GM12878 (cell line): ENCODE measurements around the gene SEPTIN10. TPM values are rescaled to one million over a fixed set of nuclear protein-coding genes. Genes with fewer than 3 reads are reported as not detected.

Experiments
- ATAC-seq: fragments of 200-7000 bp; cut with Tn5 transposase; 3 replicates; pipeline ENCODE4 v1.9.1; 2020; ENCODE audit warnings: mild to moderate bottlenecking, moderate library complexity
- BruUV-seq: library from RNA; stranded (reverse); fragments of 400-500 nt; replicated peaks from 2 replicates; lab custom pipeline; 2021; lab: Mats Ljungman, UMichigan
- CTCF ChIA-PET: fragments of 300-600 bp; sonication (Branson Sonifier 250); formaldehyde crosslinking; extraction: SDS; loops from one replicate; lab custom pipeline; 2021; ENCODE audit warnings: inconsistent platforms; lab: Yijun Ruan, JAX
- POLR2A ChIA-PET: fragments of 350-600 bp; formaldehyde crosslinking; extraction: SDS; loops from one replicate; lab custom pipeline; 2021; ENCODE audit warnings: inconsistent platforms; lab: Charles Lee
- RAD21 ChIA-PET: fragments of 300-600 bp; sonication (Branson Sonifier 250); formaldehyde crosslinking; loops from one replicate; lab custom pipeline; 2023; ENCODE audit warnings: antibody characterized with exemption; ENCODE audit not compliant: unreplicated experiment; lab: Charles Lee
- SMC1A ChIA-PET: fragments of 300-600 bp; sonication (Branson Sonifier 250); formaldehyde crosslinking; loops from one replicate; lab custom pipeline; 2023; ENCODE audit not compliant: unreplicated experiment, uncharacterized antibody; lab: Charles Lee
- DNase-seq: peaks from one replicate; pipeline ENCODE4 v3.0.0-alpha.2; 2011; ENCODE audit warnings: low read depth, low spot score
- FAIRE-seq: peaks from 3 replicates; lab custom pipeline; 2011; peaks lifted over from hg19 to GRCh38; lab: Jason Lieb, UNC
- H2AFZ ChIP-seq: 2 replicates; pipeline ENCODE4 v1.6.0; 2011; ENCODE audit warnings: low read depth, low read length, control low read depth; ENCODE audit not compliant: control insufficient read depth
- H3K27ac ChIP-seq: 2 replicates; pipeline ENCODE4 v1.5.1; 2011; ENCODE audit warnings: control low read depth; ENCODE audit not compliant: control insufficient read depth, insufficient read depth
- H3K27me3 ChIP-seq, 2 experiments: replicated peaks in 1 of 2; 2 replicates each; pipeline versions ENCODE4 v1.6.0 to v1.6.1; 2011; ENCODE audit warnings: low read length in 1 of 2; ENCODE audit not compliant: control insufficient read depth in 2 of 2, insufficient read depth in 2 of 2
- H3K36me3 ChIP-seq, 2 experiments: 2 replicates each; pipeline ENCODE4 v1.5.1; 2011; ENCODE audit warnings: low read length in 1 of 2; ENCODE audit not compliant: control insufficient read depth in 2 of 2, insufficient read depth in 2 of 2
- H3K4me1 ChIP-seq: 2 replicates; pipeline ENCODE4 v1.6.1; 2011; ENCODE audit warnings: mild to moderate bottlenecking, low read length, moderate library complexity, mixed read lengths; ENCODE audit not compliant: control insufficient read depth, insufficient read depth
- H3K4me2 ChIP-seq: 2 replicates; pipeline ENCODE4 v1.6.0; 2011; ENCODE audit warnings: control low read depth; ENCODE audit not compliant: control insufficient read depth, insufficient read depth
- H3K4me3 ChIP-seq: fragments of 200-600 bp; sonication (generic); 2 replicates; pipeline ENCODE4 v1.5.1; 2016
- H3K79me2 ChIP-seq: 2 replicates; pipeline ENCODE4 v1.6.0; 2011; ENCODE audit warnings: low read length; ENCODE audit not compliant: control insufficient read depth, insufficient read depth
- H3K9ac ChIP-seq: 2 replicates; pipeline ENCODE4 v1.8.0; 2011; ENCODE audit warnings: low read length, control low read depth, mixed read lengths; ENCODE audit not compliant: control insufficient read depth, insufficient read depth
- H3K9me3 ChIP-seq: replicated peaks from 3 replicates; pipeline ENCODE4 v1.5.1; 2011; ENCODE audit warnings: mild to moderate bottlenecking, low read length; ENCODE audit not compliant: control insufficient read depth, insufficient read depth
- H4K20me1 ChIP-seq: 2 replicates; pipeline ENCODE4 v1.6.0; 2011; ENCODE audit not compliant: control insufficient read depth, insufficient read depth
- CHD1 ChIP-seq: IDR thresholded peaks from 2 replicates; pipeline ENCODE4 v1.6.1; 2012; ENCODE audit warnings: low read depth, low read length, improper control_type of control experiment
- EGR1 ChIP-seq, 2 experiments: IDR thresholded peaks; 1 replicate in 1 of 2; 2 replicates in 1 of 2; pipeline ENCODE4 v1.6.1; 2011 to 2012; ENCODE audit warnings: low read depth in 2 of 2, low read length in 2 of 2, borderline replicate concordance in 1 of 2, mild to moderate bottlenecking in 1 of 2, moderate library complexity in 1 of 2
- GABPA ChIP-seq: IDR thresholded peaks from 2 replicates; pipeline ENCODE4 v1.6.1; 2014; ENCODE audit warnings: antibody characterized with exemption, low read depth, mild to moderate bottlenecking, inconsistent platforms
- NFXL1 ChIP-seq: fragments of 450-650 bp; IDR thresholded peaks from 2 replicates; pipeline ENCODE4 v1.6.1; 2017; ENCODE audit warnings: antibody characterized with exemption, mild to moderate bottlenecking, borderline replicate concordance
- POU2F2 ChIP-seq: IDR thresholded peaks from 3 replicates; pipeline ENCODE4 v1.6.1; 2011; ENCODE audit warnings: low read depth, mild to moderate bottlenecking, low read length, borderline replicate concordance
- STAT1 ChIP-seq: fragments of 450-650 bp; conservative IDR thresholded peaks from 2 replicates; pipeline ENCODE4 v1.6.1; 2014; ENCODE audit warnings: antibody characterized with exemption, mild to moderate bottlenecking
- STAT3 ChIP-seq: IDR thresholded peaks from 2 replicates; pipeline ENCODE4 v1.6.1; 2011; ENCODE audit warnings: low read depth, low read length, improper control_type of control experiment
- WGBS: methylation state at CpG from one replicate; pipeline ENCODE4 v1.1.6; 2016; ENCODE audit warnings: low lambda C conversion rate; ENCODE audit not compliant: insufficient replicate concordance, insufficient coverage; ENCODE audit errors: missing lambda C conversion rate; 5-methylcytosine and 5-hydroxymethylcytosine counted together
- in situ Hi-C: fragments of 300-500 bp; cut with MboI; formaldehyde crosslinking; loops from 9 replicates; pipeline ENCODE4 v1.14.3; 2018; ENCODE audit warnings: mixed read lengths
- intact Hi-C: fragments of 100-400 bp; cut with micrococcal nuclease; formaldehyde crosslinking; loops from one replicate; pipeline ENCODE4 v1.14.2; 2022; ENCODE audit not compliant: unreplicated experiment
- polyA plus RNA-seq, 11 experiments: library from polyadenylated mRNA; depleted of rRNA in 4 of 11; unstranded in 6 of 11; stranded (reverse) in 5 of 11; fragments of >200 nt; fragmentation: Nextera tagmentation in 4 of 11; fragmentation: Illumina TruSeq in 1 of 11; extraction: Ambion mirVana in 4 of 11; extraction: Trizol in 1 of 11; gene quantifications; 1 replicate in 1 of 11; 2 replicates in 10 of 11; pipeline versions ENCODE4 v1.2.1 to v1.2.3, GENCODE V29; 2011 to 2016; ENCODE audit warnings: inconsistent platforms in 2 of 11, missing spikeins in 2 of 11, low read depth in 1 of 11
- total RNA-seq, 4 experiments: library from RNA; depleted of rRNA in 3 of 4; stranded (reverse); fragments of >200 nt in 3 of 4; fragmentation: Illumina TruSeq in 1 of 4; extraction: Trizol in 1 of 4; gene quantifications; 2 replicates each; pipeline versions ENCODE4 v1.2.1 to v1.2.3, GENCODE V29; 2013 to 2021
- TF ChIP-seq, protein P1 (sequence below): fragments of 450-650 bp; IDR thresholded peaks from 2 replicates; pipeline ENCODE4 v1.6.1; 2014; ENCODE audit warnings: mild to moderate bottlenecking

The SEPTIN10 gene
- total and polyA plus RNA-seq, 10 of the 15 experiments (the other 5 are each of a cell fraction or from before 2014, with no cell fraction given) = 20.2 to 132 (median 62.7) TPM

DNA sequence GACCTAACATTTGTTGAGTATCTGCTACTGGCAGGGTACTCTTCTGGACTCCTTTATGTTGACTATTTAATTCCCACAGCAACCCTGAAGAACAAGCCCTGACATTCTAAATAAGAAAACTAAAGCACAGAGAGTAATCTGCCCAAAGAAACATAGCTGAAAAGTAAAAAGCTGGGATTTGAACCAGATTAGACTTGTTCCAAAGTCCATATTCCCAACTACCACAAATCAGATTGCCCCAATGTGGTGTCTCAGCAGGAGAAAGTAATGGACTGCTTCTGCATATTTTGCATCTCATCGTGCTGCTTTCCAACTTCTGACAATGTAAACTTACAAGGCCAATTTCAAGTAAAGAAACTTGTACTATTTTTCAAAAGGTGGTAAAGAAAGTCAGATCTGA is 56.5 kb downstream of the SEPTIN10 start:
- 38% methylated on average over 1 of the region's 1 CpG for WGBS
- Histone ChIP-seq H3K4me2 (no peak overlapping the region), H3K27ac (no peak overlapping the region), H3K4me1 (no peaks in the 10 kb centered on the region; the same call in 1 of the 2 replicates), H4K20me1 (no peaks in the 10 kb centered on the region), H3K79me2 (no peaks in the 10 kb centered on the region), H3K27me3 (no peaks in the 10 kb centered on the region)
- in situ Hi-C loops = no loop called here
- TF ChIP-seq CHD1 (no peak), POU2F2 (no peak), GABPA (no peak), STAT1 (no peak), EGR1 (IDR thresholded peaks at IDR 0.05; ENCODE audit: borderline replicate concordance in 1 of 2, low read depth in 2 of 2, low read length in 2 of 2) (no peak), NFXL1 (no peak), STAT3 (no peak)
- TF ChIP-seq, protein P1, sequence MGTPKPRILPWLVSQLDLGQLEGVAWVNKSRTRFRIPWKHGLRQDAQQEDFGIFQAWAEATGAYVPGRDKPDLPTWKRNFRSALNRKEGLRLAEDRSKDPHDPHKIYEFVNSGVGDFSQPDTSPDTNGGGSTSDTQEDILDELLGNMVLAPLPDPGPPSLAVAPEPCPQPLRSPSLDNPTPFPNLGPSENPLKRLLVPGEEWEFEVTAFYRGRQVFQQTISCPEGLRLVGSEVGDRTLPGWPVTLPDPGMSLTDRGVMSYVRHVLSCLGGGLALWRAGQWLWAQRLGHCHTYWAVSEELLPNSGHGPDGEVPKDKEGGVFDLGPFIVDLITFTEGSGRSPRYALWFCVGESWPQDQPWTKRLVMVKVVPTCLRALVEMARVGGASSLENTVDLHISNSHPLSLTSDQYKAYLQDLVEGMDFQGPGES = no peak
- TF ChIP-seq, all 136 proteins: peak for 0
- ATAC-seq = no peak
- H3K9ac ChIP-seq = no peak overlapping the region
- H3K36me3 ChIP-seq = 0 out of 4 replicates have a peak, but pooled peaks cover 0 to 2% of the 10 kb centered on the region in 2 experiments
- H2AFZ ChIP-seq = no peak overlapping the region
- H3K4me3 ChIP-seq = no peak overlapping the region
- ChIA-PET CTCF (interaction anchor here (0.8 to 6.4 kb wide), 2 partner anchors 13 to 16 kb away, joined by 3 to 61 read pairs; no protein-coding TSS in a partner anchor), POLR2A (no interaction called here), RAD21 (no interaction called here), SMC1A (interaction anchor here (0.7 to 7.6 kb wide), 4 partner anchors 10 to 43 kb away, joined by 3 to 63 read pairs (median 3); no protein-coding TSS in a partner anchor)
- FAIRE-seq = no peak
- BruUV-seq = no TSS peak
- no peak for DNase-seq
- no peaks in the 10 kb centered on the region for H3K9me3 ChIP-seq
- intact Hi-C loops = no loop called here
